Memory B cell (primary cell): ENCODE results near the gene HOXD3.

Experiments
- ATAC-seq: fragments of 150-1000 bp; cut with Tn5 transposase; 2 replicates; pipeline ENCODE4 v1.10.0; 2021; ENCODE audit warnings: low read depth, mild to moderate bottlenecking, moderate library complexity
- DNase-seq, 2 donors: peaks; one replicate each; pipeline ENCODE4 v3.0.0; 2022; ENCODE audit warnings: low spot score in 2 of 2
- H3K27ac Mint-ChIP-seq: one replicate; pipeline ENCODE4 v1.8.0; 2022; ENCODE audit warnings: mild to moderate bottlenecking, moderate library complexity, mixed read lengths
- H3K27me3 Mint-ChIP-seq: one replicate; pipeline ENCODE4 v1.8.0; 2022; ENCODE audit warnings: mixed read lengths
- H3K36me3 Mint-ChIP-seq: one replicate; pipeline ENCODE4 v1.8.0; 2022; ENCODE audit warnings: mild to moderate bottlenecking, mixed read lengths
- H3K4me1 Mint-ChIP-seq: one replicate; pipeline ENCODE4 v1.8.0; 2022; ENCODE audit warnings: mixed read lengths
- H3K4me3 Mint-ChIP-seq: one replicate; pipeline ENCODE4 v1.8.0; 2022; ENCODE audit warnings: mild to moderate bottlenecking, moderate library complexity, mixed read lengths
- H3K9me3 Mint-ChIP-seq: one replicate; pipeline ENCODE4 v1.8.0; 2022; ENCODE audit warnings: mixed read lengths

The HOXD3 gene

DNA sequence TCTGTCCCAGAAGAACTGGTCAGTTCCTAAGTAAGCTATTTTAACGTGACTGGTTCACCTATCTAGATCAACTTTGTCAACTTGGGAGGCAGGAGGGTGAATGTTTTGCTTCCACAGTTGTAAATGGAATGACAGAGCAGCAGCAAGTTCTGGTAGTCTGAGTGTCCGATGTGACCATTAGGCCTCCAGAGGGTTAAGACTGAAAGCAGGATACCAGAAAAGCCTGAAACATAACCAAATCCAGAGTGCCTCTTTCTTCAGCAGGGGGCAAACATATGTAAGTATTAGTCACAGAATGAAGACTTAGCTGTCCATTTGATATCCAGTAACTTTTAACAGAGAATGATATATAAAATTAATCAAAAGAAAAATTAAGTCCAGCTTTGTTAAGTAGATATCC lies 9.2 kb downstream of the HOXD3 start:
- Mint-ChIP-seq H3K27ac (no peak overlapping the region), H3K27me3 (peaks cover 37% of the 10 kb centered on the region), H3K36me3 (no peaks in the 10 kb centered on the region), H3K9me3 (peaks cover 8% of the 10 kb centered on the region), H3K4me1 (no peaks in the 10 kb centered on the region), H3K4me3 (no peak overlapping the region)
- ATAC-seq = no peak
- DNase-seq = no peak

- ATAC-seq (no peak), DNase-seq (no peak)
- no peak overlapping the region for H3K27ac Mint-ChIP-seq
These were observed 10.3 kb downstream of the HOXD3 start for GRCh38 chr2:176167398-176167797.

GRCh38 chr2:176169181-176169580 lies 12.1 kb downstream of the HOXD3 start:
- DNase-seq = no peak
- no peak for ATAC-seq
- Mint-ChIP-seq H3K9me3 (peaks cover 1% of the 10 kb centered on the region), H3K4me1 (peaks cover 3% of the 10 kb centered on the region), H3K27ac (no peak overlapping the region), H3K36me3 (no peaks in the 10 kb centered on the region), H3K4me3 (no peak overlapping the region), H3K27me3 (peaks cover 30% of the 10 kb centered on the region)

More at GRCh38 chr2:176167398-176167797, 10.3 kb downstream of the HOXD3 start:
- no peak overlapping the region for H3K4me3 Mint-ChIP-seq
- H3K36me3 Mint-ChIP-seq = no peaks in the 10 kb centered on the region
- peaks cover 8% of the 10 kb centered on the region for H3K9me3 Mint-ChIP-seq
- H3K4me1 Mint-ChIP-seq = no peaks in the 10 kb centered on the region
- H3K27me3 Mint-ChIP-seq = peaks cover 38% of the 10 kb centered on the region

DNA sequence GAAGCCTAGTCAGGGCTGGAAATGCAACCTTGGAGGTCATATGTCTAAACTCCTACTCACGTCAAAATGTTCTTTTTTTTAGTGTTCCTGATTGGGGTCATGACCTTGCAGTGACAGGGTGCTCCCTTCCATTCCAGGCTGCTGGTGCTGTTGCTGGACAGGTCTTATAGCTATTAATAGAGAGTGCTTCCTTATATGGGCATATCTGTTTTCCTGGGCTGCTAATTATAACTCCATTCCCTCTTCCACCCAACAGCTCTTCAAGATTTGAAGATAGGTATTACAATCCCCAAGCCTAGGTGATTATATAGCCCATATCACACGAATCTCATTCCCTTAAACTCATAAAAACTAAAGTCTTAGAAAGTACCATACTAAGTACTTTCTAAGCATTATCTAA lies 12.6 kb downstream of the HOXD3 start:
- H3K4me3 Mint-ChIP-seq = no peak overlapping the region
- no peaks in the 10 kb centered on the region for H3K36me3 Mint-ChIP-seq
- peaks cover 28% of the 10 kb centered on the region for H3K27me3 Mint-ChIP-seq
- H3K4me1 Mint-ChIP-seq = peaks cover 3% of the 10 kb centered on the region
- no peak overlapping the region for H3K27ac Mint-ChIP-seq
- no peak for ATAC-seq
- no peaks in the 10 kb centered on the region for H3K9me3 Mint-ChIP-seq
- DNase-seq = no peak

DNA sequence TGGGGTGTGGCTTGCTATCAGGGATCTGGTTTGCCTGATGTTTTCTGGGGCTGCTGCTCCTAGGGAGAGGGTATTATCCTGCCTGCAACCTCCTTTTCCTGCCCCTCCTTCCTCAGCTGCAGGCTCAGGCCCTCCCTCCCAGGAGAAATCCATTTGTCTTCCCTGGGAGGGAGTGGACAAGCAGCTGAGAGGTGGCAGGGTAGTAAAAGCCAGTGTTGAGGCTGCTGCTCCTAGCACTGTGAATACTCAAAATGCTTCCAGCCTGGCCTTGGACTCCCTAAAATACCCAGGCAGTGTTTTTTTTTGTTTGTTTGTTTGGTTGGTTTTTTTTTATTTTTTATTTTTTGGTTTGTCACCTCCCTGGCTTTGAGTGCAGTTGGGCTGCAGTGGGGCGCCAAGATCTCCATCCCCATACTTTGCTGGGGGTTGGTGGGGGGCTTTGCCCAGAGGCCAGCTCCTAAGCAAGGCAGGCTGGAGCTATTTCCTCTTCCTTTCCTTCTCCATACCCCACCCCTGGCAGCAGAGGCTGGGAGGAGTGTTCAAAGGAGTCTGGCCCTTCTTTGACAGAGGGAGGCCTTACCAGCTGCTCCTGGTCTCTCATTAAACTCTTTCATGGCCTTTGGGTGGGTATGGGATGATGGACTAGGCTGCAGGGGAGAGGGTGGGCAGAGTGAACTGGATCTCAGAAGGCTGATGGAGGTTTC lies 13.6 kb downstream of the HOXD3 start:
- DNase-seq (no peak), ATAC-seq (no peak)
- H3K4me1 Mint-ChIP-seq = peaks cover 3% of the 10 kb centered on the region
- no peak overlapping the region for H3K27ac Mint-ChIP-seq
- no peak overlapping the region for H3K4me3 Mint-ChIP-seq
- no peaks in the 10 kb centered on the region for H3K9me3 Mint-ChIP-seq
- H3K27me3 Mint-ChIP-seq = peaks cover 32% of the 10 kb centered on the region
- no peaks in the 10 kb centered on the region for H3K36me3 Mint-ChIP-seq

GRCh38 chr2:176171351-176172006 lies 14.4 kb downstream of the HOXD3 start:
- ATAC-seq (no peak), DNase-seq (no peak)
- Mint-ChIP-seq H3K9me3 (no peaks in the 10 kb centered on the region), H3K4me3 (no peak overlapping the region), H3K27me3 (peaks cover 31% of the 10 kb centered on the region), H3K4me1 (peaks cover 3% of the 10 kb centered on the region), H3K27ac (no peak overlapping the region), H3K36me3 (no peaks in the 10 kb centered on the region)

DNA sequence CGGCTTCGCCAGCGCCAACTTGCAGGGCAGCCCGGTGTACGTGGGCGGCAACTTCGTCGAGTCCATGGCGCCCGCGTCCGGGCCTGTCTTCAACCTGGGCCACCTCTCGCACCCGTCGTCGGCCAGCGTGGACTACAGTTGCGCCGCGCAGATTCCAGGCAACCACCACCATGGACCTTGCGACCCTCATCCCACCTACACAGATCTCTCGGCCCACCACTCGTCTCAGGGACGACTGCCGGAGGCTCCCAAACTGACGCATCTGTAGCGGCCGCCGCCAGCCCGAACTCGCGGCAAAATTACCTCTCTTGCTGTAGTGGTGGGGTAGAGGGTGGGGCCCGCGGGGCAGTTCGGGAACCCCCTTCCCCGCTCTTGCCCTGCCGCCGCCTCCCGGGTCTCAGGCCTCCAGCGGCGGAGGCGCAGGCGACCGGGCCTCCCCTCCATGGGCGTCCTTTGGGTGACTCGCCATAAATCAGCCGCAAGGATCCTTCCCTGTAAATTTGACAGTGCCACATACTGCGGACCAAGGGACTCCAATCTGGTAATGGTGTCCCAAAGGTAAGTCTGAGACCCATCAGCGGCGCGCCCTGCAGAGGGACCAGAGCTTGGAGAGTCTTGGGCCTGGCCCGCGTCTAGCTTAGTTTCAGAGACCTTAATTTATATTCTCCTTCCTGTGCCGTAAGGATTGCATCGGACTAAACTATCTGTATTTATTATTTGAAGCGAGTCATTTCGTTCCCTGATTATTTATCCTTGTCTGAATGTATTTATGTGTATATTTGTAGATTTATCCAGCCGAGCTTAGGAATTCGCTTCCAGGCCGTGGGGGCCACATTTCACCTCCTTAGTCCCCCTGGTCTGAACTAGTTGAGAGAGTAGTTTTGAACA lies 15.1 kb downstream of the HOXD3 start:
- Mint-ChIP-seq H3K4me3 (no peak overlapping the region), H3K4me1 (peaks cover 3% of the 10 kb centered on the region), H3K9me3 (no peaks in the 10 kb centered on the region), H3K27ac (no peak overlapping the region), H3K36me3 (no peaks in the 10 kb centered on the region), H3K27me3 (peaks cover 32% of the 10 kb centered on the region)
- ATAC-seq (no peak), DNase-seq (no peak)

GRCh38 chr2:176172895-176173566 lies 15.9 kb downstream of the HOXD3 start:
- ATAC-seq (no peak), DNase-seq (no peak)
- H3K9me3 Mint-ChIP-seq = no peaks in the 10 kb centered on the region
- peaks cover 36% of the 10 kb centered on the region for H3K27me3 Mint-ChIP-seq
- H3K4me1 Mint-ChIP-seq = peaks cover 3% of the 10 kb centered on the region
- H3K27ac Mint-ChIP-seq = no peak overlapping the region
- H3K36me3 Mint-ChIP-seq = no peaks in the 10 kb centered on the region
- no peak overlapping the region for H3K4me3 Mint-ChIP-seq

GRCh38 chr2:176173567-176174381 lies 16.7 kb downstream of the HOXD3 start:
- Mint-ChIP-seq H3K27ac (no peak overlapping the region), H3K27me3 (peaks cover 38% of the 10 kb centered on the region), H3K9me3 (no peaks in the 10 kb centered on the region), H3K36me3 (no peaks in the 10 kb centered on the region), H3K4me1 (peaks cover 3% of the 10 kb centered on the region), H3K4me3 (no peak overlapping the region)
- no peak for DNase-seq
- ATAC-seq = no peak

GRCh38 chr2:176174382-176174823 lies 17.3 kb downstream of the HOXD3 start:
- no peak overlapping the region for H3K27ac Mint-ChIP-seq
- no peaks in the 10 kb centered on the region for H3K9me3 Mint-ChIP-seq
- H3K4me3 Mint-ChIP-seq = no peak overlapping the region
- H3K27me3 Mint-ChIP-seq = peaks cover 40% of the 10 kb centered on the region
- H3K36me3 Mint-ChIP-seq = no peaks in the 10 kb centered on the region
- DNase-seq = no peak
- ATAC-seq = no peak
- peaks cover 3% of the 10 kb centered on the region for H3K4me1 Mint-ChIP-seq

GRCh38 chr2:176174824-176175708 lies 18.0 kb downstream of the HOXD3 start:
- H3K27me3 Mint-ChIP-seq = peaks cover 41% of the 10 kb centered on the region
- H3K4me3 Mint-ChIP-seq = no peak overlapping the region
- peaks cover 3% of the 10 kb centered on the region for H3K4me1 Mint-ChIP-seq
- no peaks in the 10 kb centered on the region for H3K9me3 Mint-ChIP-seq
- no peaks in the 10 kb centered on the region for H3K36me3 Mint-ChIP-seq
- no peak overlapping the region for H3K27ac Mint-ChIP-seq
- DNase-seq = no peak
- no peak for ATAC-seq

- H3K27ac Mint-ChIP-seq = no peak overlapping the region
- H3K27me3 Mint-ChIP-seq = peaks cover 43% of the 10 kb centered on the region
- H3K4me3 Mint-ChIP-seq = no peak overlapping the region
- no peaks in the 10 kb centered on the region for H3K36me3 Mint-ChIP-seq
- ATAC-seq (no peak), DNase-seq (no peak)
- no peaks in the 10 kb centered on the region for H3K9me3 Mint-ChIP-seq
- peaks cover 3% of the 10 kb centered on the region for H3K4me1 Mint-ChIP-seq
These were observed 18.9 kb downstream of the HOXD3 start for GRCh38 chr2:176175709-176176607.
